GM12873 (cell line): ENCODE measurements around the gene XRCC2.

Experiments used
- TF ChIP-seq, protein P1 (sequence below): IDR thresholded peaks from 2 replicates; pipeline ENCODE4 v1.5.1; 2012; ENCODE audit warnings: low read depth, mild to moderate bottlenecking, moderate library complexity, low read length, control low read depth; ENCODE audit not compliant: insufficient read depth; ENCODE audit errors: missing control alignments

The XRCC2 gene

DNA sequence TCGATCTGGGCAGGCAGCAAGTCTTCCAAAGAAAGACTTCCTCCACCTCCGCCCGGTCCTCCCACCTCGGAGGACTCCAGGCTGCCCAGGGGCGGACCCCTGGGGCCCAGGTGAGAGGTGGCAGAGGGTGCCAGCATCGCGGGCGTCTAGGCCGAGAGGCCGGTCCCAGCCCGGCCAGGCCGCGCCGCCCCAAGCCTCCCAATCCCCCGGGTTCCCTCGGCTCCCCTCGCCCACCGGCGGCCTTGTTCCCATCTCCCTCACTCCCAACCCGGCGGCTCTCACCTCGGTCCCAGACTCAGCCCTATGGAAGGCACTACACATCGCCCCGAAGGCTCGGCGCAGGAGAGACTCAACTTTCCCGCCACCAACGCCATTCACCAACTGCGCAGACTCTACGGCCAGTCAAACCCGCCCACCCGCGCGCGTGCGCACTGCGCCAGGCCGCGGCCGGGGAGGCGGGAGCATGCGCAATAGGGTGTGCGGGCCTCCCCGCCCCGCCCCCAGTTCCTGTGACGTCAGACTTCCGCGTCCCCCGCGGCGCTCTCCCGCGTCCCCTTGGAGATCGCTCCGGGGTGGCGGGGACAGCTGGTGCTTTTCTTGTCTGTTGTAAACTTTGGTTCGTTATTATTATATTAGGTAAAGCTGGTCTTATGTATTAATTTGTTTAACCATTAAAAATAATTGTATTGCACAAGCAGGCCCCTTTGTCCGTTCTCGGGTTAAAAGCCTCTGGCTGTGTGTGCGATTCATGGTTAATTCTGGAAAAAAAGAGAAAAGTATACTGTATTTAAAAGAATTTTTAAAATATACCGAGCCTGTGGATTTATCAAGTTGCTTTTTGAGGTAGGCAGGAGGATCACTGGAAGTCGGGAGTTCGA, at the start of gene XRCC2:
TSS of gene XRCC2 (minus strand) at position 383 of the 878 bp plus-strand sequence. CDS start at position 321, 62 bp downstream.
- TF ChIP-seq, protein P1, sequence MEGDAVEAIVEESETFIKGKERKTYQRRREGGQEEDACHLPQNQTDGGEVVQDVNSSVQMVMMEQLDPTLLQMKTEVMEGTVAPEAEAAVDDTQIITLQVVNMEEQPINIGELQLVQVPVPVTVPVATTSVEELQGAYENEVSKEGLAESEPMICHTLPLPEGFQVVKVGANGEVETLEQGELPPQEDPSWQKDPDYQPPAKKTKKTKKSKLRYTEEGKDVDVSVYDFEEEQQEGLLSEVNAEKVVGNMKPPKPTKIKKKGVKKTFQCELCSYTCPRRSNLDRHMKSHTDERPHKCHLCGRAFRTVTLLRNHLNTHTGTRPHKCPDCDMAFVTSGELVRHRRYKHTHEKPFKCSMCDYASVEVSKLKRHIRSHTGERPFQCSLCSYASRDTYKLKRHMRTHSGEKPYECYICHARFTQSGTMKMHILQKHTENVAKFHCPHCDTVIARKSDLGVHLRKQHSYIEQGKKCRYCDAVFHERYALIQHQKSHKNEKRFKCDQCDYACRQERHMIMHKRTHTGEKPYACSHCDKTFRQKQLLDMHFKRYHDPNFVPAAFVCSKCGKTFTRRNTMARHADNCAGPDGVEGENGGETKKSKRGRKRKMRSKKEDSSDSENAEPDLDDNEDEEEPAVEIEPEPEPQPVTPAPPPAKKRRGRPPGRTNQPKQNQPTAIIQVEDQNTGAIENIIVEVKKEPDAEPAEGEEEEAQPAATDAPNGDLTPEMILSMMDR: no peak

DNA sequence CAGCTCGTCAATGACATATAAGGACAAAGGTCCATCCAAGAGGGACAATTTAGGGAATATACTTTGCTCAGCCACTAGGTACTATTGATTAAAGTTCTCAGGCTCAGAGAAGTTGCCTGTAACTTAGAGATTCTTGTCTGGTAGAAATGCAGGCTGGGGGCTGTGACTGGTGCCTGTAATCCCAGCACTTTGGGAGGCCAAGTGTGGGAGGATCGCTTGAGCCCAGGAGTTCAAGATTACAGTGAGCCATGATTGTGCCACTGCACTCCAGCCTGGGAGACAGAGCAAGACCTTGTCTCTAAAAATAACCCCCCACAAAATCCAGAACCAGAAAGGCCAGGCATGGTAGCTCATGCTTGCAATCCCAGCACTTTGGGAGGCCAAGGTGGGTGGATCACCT, 47.4 kb upstream of the XRCC2 start:
- TF ChIP-seq, protein P1: no peak

DNA sequence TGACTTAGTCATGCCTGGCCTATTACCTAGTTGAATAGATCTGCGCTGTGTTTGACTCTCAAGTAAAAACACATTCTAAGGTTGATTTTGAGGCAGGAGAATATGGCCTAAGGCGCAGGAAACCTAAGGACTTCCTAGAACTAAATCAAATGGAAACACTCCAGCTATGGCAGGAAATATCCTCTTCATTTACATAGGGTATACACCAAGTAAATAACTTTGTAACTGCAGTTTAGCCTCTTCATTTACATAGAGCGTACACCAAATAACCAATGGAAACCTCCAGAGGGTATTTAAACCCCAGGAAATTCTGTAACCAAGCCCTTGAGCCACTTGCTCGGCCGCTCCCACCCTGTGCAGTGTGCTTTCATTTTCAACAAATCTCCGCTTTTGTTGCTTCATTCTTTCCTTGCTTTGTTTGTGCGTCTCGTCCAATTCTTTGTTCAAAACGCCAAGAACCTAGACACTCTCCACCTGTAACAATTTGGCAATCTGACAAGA, 35.6 kb upstream of the XRCC2 start:
- TF ChIP-seq, protein P1: no peak

DNA sequence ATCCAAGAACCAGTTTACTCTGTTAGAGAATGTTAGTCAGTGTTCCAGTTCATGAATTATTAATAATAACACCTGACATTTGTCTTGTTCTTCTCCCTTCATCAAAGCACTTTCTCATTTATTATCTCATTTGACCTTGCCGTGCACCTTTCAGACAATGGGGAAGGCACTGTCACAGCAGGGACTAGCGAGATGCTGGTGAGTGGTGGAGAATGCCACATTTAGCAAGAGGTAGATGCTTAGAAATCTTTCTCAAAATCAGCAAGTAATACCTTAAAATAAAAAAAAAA, 34.2 kb upstream of the XRCC2 start:
- TF ChIP-seq, protein P1: no peak

DNA sequence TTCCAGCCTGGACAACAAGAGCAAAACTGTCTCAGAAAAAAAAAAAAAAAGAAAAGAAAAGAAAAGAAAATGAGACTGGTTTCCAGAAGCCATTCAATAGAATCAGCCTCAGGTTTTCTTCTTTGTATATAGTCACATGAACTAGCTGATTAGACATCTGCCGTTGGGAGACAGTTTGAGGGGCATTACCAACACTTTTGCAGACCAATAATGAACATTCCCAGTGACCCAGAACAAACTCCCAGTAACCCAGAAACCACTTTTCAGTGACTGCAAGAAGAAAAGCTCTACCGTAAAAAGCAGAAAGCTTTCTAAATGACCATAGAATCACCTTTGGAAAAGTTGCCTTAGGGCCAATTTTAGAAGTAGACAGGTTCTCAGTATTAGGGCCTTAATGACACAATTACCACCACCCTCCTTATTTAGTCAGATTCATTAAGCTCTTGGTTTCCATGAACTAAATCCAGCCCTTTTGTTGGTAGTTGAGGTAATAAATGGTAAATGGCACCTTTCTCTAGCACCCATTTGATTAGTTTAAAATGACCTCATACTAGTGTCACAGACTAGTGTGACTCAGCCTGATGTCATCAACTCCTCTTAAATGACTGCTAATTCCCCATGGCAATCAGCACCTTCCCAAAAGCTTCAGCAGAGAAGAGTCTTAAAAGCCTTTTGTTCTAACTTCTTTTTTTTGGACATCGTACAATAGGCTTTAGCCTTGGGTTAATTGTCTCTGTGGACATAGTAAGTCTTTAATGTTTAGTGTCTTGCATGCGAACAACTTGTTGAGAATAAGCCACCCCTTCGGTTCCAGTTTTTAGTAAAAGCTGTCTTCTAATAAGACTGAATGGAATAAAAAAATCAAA, 33.6 kb upstream of the XRCC2 start:
- TF ChIP-seq, protein P1: no peak

DNA sequence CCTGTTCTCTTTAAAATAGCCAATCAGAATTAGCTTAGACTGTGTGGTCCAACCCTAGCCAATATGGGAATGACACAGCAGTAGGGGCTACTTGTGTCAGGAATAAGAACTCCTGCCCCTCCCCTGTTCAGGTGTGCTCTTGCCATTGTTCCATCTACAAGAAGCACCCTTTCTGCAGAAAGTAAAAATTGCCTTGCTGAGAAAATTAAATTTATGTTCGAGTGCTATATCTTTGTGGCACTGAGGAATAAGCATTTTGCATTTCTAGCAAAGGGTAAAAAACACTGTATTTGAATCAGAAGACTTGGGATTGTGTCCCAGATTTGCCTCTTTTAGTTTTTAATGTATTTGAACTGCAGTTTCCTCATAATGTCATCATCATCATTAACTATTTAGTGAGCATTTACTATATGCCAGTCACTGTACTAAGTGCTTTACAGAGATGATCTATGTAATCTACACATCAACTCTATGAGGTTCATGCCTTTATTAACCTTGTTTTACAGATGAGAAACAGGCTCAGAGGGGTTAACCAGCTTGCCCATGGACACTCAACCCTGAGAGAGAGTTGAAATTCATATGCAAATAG, 28.9 kb upstream of the XRCC2 start:
- TF ChIP-seq, protein P1: no peak

DNA sequence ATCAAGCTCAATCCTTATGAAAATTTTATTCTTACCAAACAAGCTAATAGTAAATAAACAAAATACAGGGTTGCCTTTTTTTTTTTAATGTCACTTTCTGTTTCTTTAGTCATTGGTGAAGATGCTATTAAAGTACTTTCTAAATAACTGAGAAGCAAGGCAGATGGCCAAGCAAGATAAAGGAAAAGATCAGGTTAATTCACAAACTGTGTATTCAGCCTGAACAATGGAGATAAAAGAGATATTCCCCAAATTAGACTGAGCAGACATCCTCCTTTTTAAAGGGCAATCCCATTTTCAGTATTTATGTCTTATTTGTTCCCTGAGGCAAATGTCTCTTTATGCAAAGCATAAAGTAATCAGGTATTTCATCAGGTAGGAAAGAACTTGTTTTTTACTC, 23.1 kb upstream of the XRCC2 start:
- TF ChIP-seq, protein P1: no peak
